Body of pancreas (tissue), 4 donors: Measurements from ENCODE around the gene COX19. TPM values are rescaled to one million over a fixed set of nuclear protein-coding genes. Genes with fewer than 3 reads are reported as not detected.

Source experiments
- ATAC-seq: fragments of 150-250 bp; one replicate; pipeline ENCODE4 v1.9.1; 2016
- DNase-seq, 4 donors: peaks; one replicate each; pipeline ENCODE4 v3.0.0-alpha.2; 2019
- H3K27ac ChIP-seq, 4 donors: fragments of 200-600 bp; sonication (generic); 1 replicate in 3 of 4; 2 replicates in 1 of 4; pipeline versions ENCODE4 v1.5.1 to v1.6.1; 2016 to 2019; ENCODE audit warnings: mild to moderate bottlenecking in 1 of 4, mixed read lengths in 1 of 4, moderate library complexity in 1 of 4
- H3K27me3 ChIP-seq, 2 donors: fragments of 200-600 bp; sonication (generic); one replicate each; pipeline ENCODE4 v1.6.0; 2016; ENCODE audit warnings: mild to moderate bottlenecking in 1 of 2
- H3K36me3 ChIP-seq, 2 donors: fragments of 200-600 bp; sonication (generic); replicated peaks in 1 of 2; 2 replicates each; pipeline ENCODE4 v1.5.1; 2016; ENCODE audit warnings: low read depth in 2 of 2; ENCODE audit not compliant: insufficient read depth in 1 of 2
- H3K4me1 ChIP-seq: fragments of 200-600 bp; sonication (generic); one replicate; pipeline ENCODE4 v1.6.0; 2016
- H3K4me3 ChIP-seq, 2 donors: fragments of 200-600 bp; sonication (generic); 1 replicate in 1 of 2; 2 replicates in 1 of 2; pipeline ENCODE4 v1.5.1; 2016 to 2019
- H3K9me3 ChIP-seq, 3 donors: fragments of 200-600 bp; sonication (generic); 1 replicate in 2 of 3; 2 replicates in 1 of 3; pipeline ENCODE4 v1.5.1; 2016
- CTCF ChIP-seq, 7 experiments: fragments of 450-650 bp in 4 of 7; fragments of 200-600 bp in 3 of 7; sonication (generic) in 3 of 7; IDR thresholded peaks; one replicate each; pipeline ENCODE4 v1.5.1; 2016 to 2019; ENCODE audit warnings: antibody characterized with exemption in 7 of 7
- POLR2A ChIP-seq, 3 donors: fragments of 450-650 bp; IDR thresholded peaks; one replicate each; pipeline ENCODE4 v1.6.1; 2016; ENCODE audit warnings: antibody characterized with exemption in 3 of 3, mild to moderate bottlenecking in 2 of 3
- WGBS, 2 donors: methylation state at CpG; one replicate each; pipeline ENCODE4 v1.1.5; 2017; 5-methylcytosine and 5-hydroxymethylcytosine counted together
- intact Hi-C: fragments of 100-400 bp; cut with DNase I; formaldehyde crosslinking; loops from one replicate; pipeline ENCODE4 v1.15.1; 2023
- total RNA-seq, 2 donors: library from RNA; depleted of rRNA; stranded (reverse); fragments of >200 nt; gene quantifications; one replicate each; pipeline ENCODE4 v1.1.0, GENCODE V29; 2016

The COX19 gene
- total RNA-seq, 2 donors from 2014 or later = 9.6 to 25.1 TPM

- DNase-seq = no peak
- H3K4me3 ChIP-seq = no peak overlapping the region
- intact Hi-C loops = no loop called here
- peaks cover 20% of the 10 kb centered on the region for H3K4me1 ChIP-seq
- no peak for ATAC-seq
- TF ChIP-seq POLR2A (IDR thresholded peaks at IDR 0.05) = no peak
- TF ChIP-seq CTCF (IDR thresholded peaks at IDR 0.05) = no peak
- H3K27ac ChIP-seq = no peak overlapping the region
- 50 to 84% methylated on average over 1 to 14 of the region's 14 CpGs for WGBS, 2 donors
- H3K36me3 ChIP-seq = no peaks in the 10 kb centered on the region
- H3K27me3 ChIP-seq = no peaks in the 10 kb centered on the region
- H3K9me3 ChIP-seq = no peaks in the 10 kb centered on the region
Observed at GRCh38 chr7:1019255-1019785, 44.0 kb upstream of the COX19 start.

- Histone ChIP-seq H3K36me3 (no peaks in the 10 kb centered on the region), H3K27me3 (no peaks in the 10 kb centered on the region), H3K9me3 (no peaks in the 10 kb centered on the region), H3K4me1 (peaks cover 13% of the 10 kb centered on the region), H3K4me3 (no peak overlapping the region), H3K27ac (no peak overlapping the region)
- ATAC-seq (no peak), DNase-seq (no peak)
- 86 to 91% methylated on average over 8 to 12 of the region's 13 CpGs for WGBS, 2 donors
- no peak for TF ChIP-seq POLR2A (IDR thresholded peaks at IDR 0.05)
- no peak for TF ChIP-seq CTCF (IDR thresholded peaks at IDR 0.05)
- intact Hi-C loops = no loop called here
Observed at GRCh38 chr7:1018334-1018695, 43.0 kb upstream of the COX19 start.

- H3K27me3 ChIP-seq = no peaks in the 10 kb centered on the region
- H3K4me3 ChIP-seq = no peak overlapping the region
- peaks cover 13% of the 10 kb centered on the region for H3K4me1 ChIP-seq
- no peak overlapping the region for H3K27ac ChIP-seq
- TF ChIP-seq CTCF (IDR thresholded peaks at IDR 0.05) = no peak
- TF ChIP-seq POLR2A (IDR thresholded peaks at IDR 0.05) = no peak
- no peaks in the 10 kb centered on the region for H3K9me3 ChIP-seq
- ATAC-seq (no peak), DNase-seq (no peak)
- no peaks in the 10 kb centered on the region for H3K36me3 ChIP-seq
- 92 to 93% methylated on average over 12 to 34 of the region's 34 CpGs for WGBS, 2 donors
- intact Hi-C loops = no loop called here
Observed at GRCh38 chr7:1017586-1018333, 42.4 kb upstream of the COX19 start.

GRCh38 chr7:1016577-1017531 lies 41.5 kb upstream of the COX19 start:
- Histone ChIP-seq H3K27ac (no peak overlapping the region), H3K9me3 (no peaks in the 10 kb centered on the region), H3K4me3 (no peak overlapping the region), H3K36me3 (no peaks in the 10 kb centered on the region), H3K27me3 (no peaks in the 10 kb centered on the region), H3K4me1 (peaks cover 10% of the 10 kb centered on the region)
- DNase-seq (no peak), ATAC-seq (no peak)
- TF ChIP-seq POLR2A (IDR thresholded peaks at IDR 0.05) (no peak), CTCF (IDR thresholded peaks at IDR 0.05) (no peak)
- WGBS, 2 donors = 90 to 98% methylated on average over 9 to 50 of the region's 51 CpGs
- intact Hi-C loops = no loop called here
